Stromal cell of bone marrow (primary cell): Measurements from ENCODE around the gene NOB1.
"Not testable (repeated sequence)": the region's sequence is repeated elsewhere in the genome, so short reads cannot be mapped to it uniquely, and the experiment has no call there.

ENCODE experiments used
- DNase-seq: peaks from one replicate; pipeline ENCODE4 v3.0.0-alpha.2; 2012; ENCODE audit warnings: low read depth

The NOB1 gene

DNA sequence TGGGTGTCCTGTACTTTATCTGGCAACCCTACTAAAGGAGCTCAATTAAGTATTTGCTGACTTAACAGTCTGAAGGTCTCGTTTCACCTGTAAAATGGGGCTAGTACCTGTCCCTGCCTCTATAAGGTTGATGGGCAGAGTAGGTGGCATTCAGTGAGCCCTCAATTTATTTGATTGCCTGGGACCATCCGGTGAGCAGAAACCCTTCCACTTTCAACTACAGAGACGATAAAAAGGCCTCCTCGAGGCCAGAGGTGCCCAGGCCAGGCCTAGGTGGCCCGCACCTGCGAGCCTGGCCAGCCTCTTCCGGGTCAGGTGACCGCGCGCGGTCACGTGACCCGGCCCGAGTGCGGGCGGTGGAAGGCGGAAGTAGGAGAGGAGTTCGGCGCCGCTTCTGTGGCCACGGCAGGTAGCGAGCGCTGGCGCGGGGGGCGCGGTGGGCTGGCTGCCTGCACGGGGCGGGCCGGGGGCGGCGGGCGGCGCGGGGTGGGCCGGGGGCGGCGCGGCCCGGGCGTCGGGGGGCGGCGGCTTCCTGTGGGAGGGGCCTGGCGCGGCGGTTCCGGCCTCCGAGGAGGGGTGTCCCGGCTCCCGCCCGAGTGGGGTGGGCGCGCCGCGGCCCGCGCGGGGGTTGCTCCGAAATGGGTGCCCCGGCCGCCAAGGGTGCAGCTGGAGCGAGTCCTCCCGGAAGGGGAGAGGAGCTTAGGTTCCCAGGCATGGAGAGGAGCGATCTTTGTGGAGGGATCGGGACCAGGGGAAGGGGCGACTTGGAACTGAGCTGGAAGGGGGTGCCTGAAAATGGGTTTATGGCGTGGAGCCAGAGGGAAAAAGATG lies 7.5 kb upstream of the NOB1 start, which contains the start of gene WWP2:
Gene WWP2, plus strand, starts transcription at position 350 of the 831 bp plus-strand sequence. CDS start 24,679 bp downstream, outside the sequence.
- no peak for DNase-seq

DNA sequence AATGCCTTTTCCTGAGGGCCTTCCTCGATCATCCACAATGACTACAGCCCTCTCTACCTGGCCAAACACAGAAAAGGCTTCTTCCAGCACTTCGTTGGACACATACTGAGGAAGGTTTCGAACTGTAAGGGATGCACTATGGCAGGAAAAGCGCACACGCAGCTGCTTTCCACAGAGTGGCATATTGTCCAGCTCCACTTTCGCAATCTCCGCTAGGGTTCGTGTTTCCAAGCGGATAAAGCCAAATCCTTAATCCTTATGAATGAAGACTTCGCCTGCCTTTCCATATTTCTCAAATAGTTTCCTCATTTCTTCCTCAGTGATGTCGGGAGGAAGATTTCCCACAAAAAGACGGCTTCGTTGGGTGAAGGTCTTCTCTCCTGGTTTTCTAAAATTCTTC lies 2.6 kb upstream of the NOB1 start:
- DNase-seq, result not testable (repeated sequence)

DNA sequence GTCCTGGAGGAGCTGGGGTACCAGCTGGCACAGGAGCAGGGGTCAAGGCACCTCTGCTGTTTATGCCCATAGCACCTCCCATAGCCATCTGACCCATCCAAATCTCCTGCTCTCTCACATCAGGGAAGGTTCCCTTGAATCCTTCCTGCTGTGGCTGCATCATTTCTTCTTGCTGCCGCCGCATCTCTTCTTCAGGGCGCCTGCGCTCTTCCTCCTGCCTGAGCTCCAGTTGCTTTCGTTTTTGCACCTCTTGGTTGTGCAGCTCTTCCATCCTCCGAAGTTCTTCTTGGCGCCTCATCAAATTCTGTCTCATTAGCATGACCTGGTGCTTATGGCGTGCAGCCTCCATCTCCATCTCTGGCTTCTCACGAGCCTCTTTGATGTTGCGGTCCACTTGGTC lies 2.0 kb upstream of the NOB1 start:
- no peak for DNase-seq

DNA sequence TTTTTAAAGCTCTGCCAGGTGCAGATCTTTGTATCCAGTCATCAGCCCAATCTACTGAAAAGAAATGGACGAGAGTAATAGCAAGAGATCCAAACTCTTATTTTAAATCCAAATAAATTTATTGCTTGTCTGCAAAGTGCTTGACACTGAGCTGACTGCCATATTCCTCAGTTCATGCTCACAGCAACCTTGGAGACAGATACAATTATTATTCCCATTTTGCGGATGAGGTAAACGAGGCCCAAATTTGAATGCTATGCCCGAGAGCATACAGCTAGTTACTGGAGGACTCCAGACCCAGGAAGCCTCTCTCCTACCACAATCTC lies 620 bp downstream of the NOB1 start:
- DNase-seq, result no peak

DNA sequence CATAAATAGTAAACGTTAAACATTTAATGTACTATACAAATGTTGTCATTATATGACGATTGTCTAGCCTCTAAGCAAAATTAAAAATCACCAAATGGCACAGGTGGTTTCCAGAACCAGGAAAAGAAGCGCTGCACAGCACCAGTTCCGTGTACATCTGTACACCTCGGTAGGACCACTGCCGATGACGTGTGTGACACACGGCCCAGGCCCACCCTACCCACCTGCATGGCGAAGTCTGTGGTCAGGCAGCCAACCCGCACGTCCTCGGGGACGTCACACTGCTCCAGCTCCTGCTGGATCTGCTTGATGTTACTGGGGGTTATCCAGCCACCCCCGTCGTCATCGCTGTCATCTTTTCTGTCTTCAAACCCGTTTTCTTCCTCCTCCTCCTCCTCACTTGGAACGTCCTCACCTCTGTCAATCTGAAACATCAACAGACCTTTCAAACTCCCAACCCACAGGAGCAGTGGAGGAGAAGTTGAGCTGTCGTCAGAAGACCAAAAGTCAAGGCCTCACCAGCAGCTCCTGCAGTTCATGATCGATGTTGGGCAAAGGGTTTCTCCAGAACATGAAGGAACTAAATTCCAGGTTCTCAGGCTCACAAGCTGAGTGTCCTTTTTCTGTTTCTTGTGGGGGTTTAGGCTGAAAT lies 5.9 kb downstream of the NOB1 start:
- DNase-seq, result no peak

DNA sequence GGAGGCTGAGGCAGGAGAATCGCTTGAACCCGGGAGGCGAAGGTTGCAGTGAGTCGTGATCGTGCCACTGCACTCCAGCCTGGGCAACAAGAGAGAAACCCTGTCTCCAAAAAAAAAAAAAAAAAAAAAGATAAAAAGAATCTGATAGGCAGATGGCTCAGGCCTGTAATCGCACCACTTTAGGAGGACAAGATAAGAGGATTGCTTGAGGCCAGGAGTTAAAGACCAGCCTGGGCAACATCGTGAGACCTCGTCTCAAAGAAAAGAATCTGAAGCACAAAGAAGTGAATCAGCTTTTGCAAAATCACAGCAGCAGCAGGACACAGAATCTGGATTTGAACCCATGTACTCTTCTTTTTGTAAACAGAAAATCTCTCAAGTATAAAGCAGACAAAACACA lies 7.6 kb downstream of the NOB1 start:
- DNase-seq, result no peak

DNA sequence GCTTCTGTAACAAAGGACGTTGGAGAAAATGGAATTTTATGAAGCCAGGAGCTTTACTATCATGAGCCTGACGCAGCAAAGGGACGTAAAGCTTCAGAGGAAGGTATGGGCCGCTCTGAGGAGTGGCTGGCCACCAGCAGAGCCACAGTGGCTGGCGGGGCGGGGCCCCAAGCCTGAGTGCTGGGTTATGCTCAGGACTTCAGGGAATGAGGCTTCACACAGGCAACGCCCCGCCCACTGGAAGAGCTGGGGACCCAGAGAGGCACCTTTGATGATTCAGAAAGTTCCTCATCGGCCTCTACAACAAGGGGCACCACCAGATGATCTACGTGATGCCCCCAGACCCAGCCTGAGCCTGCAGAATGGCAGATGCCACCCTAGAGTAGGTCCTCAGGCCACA lies 8.8 kb downstream of the NOB1 start:
- no peak for DNase-seq

DNA sequence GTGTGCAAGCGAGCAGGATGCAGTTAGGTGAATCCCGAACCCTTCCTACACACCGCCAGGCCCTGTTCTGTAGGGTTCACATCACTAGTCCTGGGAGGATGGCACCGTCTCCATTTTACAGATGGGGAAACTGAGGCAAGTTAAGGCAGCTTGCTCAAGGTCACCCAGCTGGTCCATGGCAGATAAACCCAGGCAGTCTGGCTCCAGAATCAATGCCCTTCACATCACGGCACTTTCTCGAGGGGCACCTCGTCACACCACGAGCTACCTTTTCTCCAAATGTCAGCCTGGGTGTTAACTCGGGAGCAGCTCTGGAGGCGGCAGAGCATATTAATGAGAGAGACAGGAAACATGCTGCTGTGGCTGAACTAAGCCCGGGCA lies 9.5 kb downstream of the NOB1 start:
- DNase-seq, result no peak

DNA sequence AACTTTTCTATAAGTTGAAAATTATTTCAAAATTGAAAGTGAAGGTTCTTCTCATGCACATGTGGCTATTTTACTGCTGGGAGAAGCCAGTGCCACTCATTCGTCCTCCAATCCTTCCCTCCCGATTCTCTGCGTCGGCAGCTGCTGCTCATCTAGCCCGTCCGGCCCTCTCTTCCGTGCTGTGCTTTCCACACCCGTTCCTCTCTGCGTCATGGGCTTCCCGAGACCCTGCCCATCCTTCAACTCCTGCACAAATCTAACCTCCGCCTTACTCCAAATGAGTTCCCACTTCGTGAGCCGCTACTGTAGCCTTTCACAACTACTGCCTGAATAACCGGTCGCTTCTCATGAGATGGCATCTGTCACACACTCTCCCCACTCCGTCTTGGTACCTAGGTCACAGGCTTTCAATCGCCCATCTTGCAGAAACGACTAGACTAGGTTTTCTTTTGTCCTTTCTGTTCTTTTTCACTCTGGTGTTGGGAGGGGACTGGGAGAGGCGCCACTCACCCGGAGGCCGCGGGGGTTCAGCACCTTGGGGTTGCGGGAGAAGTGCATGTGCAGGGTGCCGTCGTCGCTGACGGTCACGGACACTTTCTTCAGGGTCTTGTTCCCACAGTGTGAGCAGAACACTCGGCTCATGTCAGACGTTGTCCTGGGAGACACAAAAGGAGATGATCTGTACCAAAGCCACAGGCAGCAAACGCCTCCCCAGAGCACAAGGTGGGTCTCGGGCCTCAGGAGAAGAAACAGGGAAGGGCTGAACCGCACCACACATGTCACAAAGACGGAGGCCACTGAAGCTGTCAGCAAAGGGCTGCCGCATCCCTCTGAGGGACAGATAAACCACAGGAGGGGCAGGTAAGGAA lies 10.1 kb downstream of the NOB1 start:
- DNase-seq, result no peak

DNA sequence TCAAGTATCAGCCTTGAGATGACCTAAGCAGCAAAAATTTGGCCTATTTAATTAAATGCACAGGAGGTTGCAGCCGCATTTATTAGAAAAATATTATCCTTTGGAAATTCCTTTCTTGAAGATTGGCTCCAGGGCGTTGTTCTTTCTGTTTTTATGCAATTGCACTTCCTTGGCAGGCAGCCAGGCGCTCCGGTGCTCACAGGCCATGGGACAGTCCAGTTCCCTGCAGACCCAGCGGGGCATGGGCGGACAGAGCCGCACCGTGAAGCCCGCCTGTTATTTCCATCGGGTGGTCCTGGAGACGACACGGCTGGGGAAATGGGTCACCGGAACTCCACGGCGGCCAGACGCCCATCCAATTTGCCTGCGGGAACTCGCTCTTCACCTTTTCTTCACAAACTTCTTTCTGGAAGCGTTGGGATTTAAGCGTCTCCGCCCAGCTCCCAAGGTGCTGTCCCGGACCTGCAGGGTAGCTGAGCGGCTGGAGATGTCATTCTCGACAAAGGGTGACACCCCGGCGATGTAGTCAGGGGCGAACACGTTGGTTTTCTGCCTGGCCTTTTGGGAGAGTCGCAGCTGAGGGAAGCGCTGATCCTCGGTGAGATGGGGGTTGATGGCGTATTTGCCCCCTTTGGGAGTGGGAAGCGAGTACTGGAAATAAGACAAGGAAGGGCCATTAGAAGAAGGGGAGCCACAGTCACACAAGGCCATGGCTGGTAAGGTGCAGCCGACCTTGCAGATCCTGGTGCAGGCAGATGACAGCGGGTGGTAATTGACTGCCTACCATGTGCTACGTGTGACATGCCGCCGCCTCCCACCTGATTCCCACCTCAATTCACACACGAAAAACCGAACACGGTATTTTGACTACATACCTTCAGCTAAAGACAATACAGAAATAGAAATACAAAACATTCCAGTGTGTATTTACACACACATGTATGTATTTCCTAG lies 12.5 kb downstream of the NOB1 start:
- DNase-seq, result no peak

DNA sequence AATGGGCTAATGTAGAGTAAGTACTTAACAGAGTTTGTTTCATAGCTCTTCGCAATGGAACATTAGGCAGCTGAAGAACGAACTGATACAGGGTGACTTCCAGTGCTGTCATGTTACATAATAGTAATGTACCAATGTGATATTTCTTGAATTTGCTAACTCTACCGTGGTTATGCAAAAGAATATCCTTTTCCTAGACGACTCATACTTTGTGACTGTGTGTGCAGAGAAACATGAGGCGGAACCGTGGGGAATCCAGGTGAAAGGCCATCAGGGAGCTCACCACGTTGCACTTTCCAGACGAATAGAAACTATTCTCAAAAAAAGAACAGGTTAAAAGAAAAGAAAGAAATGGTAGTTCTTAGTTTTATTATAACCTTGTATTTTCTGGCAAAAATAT lies 13.2 kb downstream of the NOB1 start:
- no peak for DNase-seq

DNA sequence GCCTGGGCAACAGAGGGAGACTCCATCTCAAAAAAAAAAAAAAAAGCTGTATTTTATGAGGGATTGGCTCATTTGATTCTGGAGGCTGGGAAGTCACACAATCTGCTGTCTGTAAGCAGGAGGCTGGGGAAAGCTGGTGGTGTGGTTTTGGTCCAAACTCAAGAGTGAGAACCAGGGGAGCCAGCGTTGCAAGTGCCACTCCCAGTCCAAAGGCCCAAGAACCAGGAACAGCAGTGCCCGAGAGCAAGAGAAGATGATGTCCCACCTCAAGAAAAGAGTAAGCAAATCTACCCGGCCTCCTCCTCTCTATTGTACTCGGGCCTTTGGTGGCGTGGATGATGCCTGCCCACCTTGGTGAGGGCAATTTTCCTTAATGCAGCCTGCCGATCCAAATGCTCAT lies 22.6 kb downstream of the NOB1 start:
- no peak for DNase-seq

DNA sequence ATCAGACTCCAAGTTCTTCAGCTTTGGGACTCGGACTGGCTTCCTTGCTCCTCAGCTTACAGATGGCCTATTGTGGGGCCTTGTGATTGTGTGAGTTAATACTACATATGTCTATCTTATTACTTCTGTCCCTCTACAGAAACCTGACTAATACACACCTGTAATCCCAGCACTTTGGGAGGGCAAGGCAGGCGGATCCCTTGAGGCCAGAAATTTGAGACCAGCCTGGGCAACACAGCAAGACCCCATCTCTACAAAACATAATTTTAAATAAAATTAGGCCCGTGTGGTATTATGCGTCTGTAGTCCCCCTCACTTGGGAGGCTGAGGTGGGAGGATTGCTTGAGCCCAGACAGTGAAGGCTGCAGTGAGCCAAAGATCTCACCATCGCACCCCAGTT lies 23.4 kb downstream of the NOB1 start:
- not testable (repeated sequence) for DNase-seq

DNA sequence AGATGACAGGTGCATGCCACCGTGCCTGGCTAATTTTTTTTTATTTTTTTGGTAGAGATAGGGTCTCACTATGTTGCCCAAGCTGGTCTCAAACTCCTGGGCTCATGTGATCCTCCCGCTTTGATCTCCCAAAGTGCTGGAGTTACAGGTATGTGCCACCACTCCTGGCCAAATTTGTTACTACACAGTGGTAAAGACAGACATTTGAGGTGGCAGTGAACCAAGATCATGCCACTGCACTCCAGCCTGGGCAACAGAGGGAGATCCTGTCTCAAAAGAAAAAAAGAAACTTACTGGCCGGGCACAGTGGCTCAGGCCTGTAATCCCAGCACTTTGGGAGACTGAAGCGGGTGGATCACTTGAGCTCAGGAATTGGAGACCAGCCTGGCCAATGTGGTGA lies 25.7 kb downstream of the NOB1 start:
- not testable (repeated sequence) for DNase-seq

DNA sequence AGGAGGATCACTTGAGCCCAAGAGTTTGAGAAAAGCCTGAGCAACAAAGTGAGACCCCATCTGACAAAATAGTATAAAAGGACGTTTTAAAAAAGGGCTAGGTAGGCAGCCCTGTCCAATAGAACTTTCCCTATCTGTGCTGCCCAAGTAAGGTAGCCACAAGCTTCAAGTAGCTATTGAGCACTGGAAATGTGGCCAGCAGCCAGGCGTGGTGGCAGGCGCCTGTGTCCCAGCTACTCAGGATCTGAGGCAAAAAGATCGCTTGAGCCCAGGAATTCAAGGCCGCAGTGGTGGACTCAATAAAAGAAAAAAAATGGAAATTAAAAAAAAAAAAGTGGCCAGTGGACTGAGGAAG lies 26.8 kb downstream of the NOB1 start:
- no peak for DNase-seq

DNA sequence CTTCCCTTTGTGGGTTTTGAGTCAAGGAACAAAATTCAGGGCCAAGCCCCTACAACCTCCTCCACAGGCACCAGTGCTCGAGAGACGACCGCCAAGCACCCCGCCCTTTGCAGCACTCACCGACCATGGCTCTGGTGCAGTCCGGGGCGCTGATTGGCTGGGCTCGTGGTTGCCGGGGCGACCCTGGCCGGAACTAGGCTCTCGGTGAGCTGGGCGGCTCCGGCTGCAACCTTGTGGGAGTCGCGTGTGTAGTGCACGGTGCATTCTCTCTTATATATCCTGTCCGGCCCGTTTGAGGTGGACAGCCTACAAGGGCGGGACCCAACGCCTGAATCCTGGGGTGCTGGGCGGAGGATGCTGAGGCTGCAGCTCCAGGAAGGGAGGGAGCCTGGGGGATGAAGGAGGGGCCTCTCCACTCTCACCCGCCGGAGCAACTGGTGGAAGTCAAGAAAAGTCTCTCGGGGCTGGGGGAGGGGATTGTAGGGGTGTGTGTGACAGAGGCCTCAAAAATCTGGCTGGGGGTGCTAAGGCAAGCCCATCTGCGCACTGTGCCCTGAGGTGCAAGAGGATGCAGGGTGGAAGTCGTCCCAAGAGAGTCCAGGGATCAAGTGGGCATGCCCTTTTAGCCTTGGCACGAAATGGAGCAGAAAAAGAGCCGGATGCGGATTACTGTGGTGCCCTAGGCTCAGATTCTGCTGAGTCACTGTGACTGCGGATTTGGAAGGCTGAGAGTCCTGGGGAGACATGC lies 28.2 kb downstream of the NOB1 start, which contains the start of gene NQO1:
Gene NQO1, minus strand, starts transcription at position 248 of the 748 bp plus-strand sequence. Its CDS starts 121 bp downstream, at position 127.
- peak; percentile 94 for DNase-seq

DNA sequence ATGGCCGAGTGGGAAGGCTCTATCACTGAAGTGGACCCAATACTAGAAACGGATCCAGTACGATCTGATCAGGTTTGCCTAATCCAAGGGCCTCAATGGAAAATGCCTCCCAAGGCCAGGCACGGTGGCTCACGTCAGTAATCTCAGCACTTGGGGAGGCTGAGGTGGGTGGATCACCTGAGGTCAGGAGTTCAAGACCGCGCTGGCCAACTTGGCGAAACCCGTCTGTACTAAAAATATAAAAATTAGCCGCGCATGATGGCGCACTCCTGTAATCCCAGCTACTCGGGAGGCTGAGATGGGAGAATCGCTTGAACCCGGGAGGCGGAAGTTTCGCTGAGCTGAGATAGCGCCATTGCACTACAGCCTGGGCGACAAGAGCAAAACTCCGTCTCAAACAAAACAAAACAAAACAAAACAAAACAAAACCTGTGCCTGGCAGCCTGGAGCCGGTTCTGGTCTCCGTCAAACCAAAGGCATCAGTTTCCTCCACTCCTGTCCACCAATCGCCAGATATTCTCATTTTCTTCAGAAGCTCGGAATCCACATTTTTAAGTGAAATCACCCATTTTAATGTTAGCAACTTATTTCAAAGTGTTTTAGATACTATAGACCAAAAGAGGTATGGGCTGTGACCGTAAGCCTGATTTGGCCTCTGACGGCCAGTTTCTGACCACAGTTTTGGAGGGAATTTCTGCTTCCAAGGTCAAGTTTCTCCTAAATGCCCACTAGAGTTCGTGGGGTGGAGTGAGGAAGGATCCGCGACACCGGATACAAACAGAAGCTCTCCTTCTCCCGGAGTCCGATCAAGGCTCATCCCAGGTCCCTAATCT lies 29.0 kb downstream of the NOB1 start:
- DNase-seq, result no peak

DNA sequence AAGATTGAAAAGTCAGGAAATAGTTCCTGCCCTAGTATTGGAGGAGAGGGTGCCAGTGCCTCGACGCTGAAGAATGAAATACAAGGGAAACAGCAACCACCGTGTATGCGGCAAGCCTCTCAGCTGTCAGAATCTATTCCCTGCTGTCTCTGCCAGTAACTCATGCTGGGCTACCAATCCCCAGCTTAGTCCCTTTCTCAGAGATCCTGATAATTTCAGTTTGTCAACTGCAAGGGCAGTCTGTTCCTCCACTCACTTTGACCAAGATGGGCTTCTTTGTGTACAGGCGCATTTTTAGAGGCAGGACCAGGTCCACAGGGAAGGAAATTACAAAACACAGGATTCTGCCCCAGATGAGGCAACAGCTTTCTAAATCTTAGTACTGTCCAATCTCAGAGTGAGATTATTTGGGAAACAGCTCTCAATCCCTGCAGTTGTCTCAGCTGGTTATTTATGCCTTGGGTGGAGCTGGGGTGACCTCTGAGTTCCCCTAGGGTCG lies 29.7 kb downstream of the NOB1 start:
- DNase-seq, result no peak

DNA sequence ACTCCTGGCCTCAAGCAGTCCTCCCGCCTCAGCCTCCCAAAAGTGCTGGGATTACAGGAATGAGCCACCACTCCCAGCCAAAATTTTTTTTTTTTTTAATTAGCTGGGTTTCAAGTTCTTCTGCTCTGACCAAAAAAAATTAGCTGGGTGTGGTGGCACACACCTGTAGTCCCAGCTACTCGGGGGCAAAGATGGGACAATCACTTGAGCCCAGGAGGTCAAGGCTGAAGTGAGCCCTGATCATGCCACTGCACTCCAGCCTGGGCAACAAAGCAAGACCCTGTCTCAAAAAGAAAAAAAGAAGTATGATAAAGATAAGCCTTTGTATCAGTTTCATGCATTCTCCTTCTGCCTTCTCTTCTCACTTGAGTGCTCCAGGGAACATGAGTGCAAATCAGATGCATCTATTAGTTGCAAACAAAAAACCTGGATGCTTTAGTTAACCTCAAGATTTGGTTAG lies 30.3 kb downstream of the NOB1 start:
- no peak for DNase-seq
